Thoracic aorta (tissue), 2 donors: ENCODE measurements around the gene SCAP. TPM values are rescaled to one million over a fixed set of nuclear protein-coding genes. Genes with fewer than 3 reads are reported as not detected.
A peak's percentile ranks its signal among the peaks of the same experiment; 100 is the strongest.

Experiments used
- ATAC-seq: fragments of 150-250 bp; one replicate; pipeline ENCODE4 v1.8.0; 2017; ENCODE audit warnings: low read depth; ENCODE audit not compliant: insufficient number of reproducible peaks, low FRiP score
- DNase-seq: peaks from one replicate; pipeline ENCODE4 v3.0.0-alpha.2; 2020; ENCODE audit warnings: low spot score
- H3K27ac ChIP-seq, 2 donors: fragments of 200-600 bp; sonication (generic); 1 replicate in 1 of 2; 2 replicates in 1 of 2; pipeline ENCODE4 v1.5.1; 2016; ENCODE audit warnings: mild to moderate bottlenecking in 2 of 2, moderate library complexity in 2 of 2
- H3K27me3 ChIP-seq: fragments of 200-600 bp; sonication (generic); replicated peaks from 2 replicates; pipeline ENCODE4 v1.6.0; 2016; ENCODE audit warnings: mild to moderate bottlenecking; ENCODE audit not compliant: insufficient read depth
- H3K36me3 ChIP-seq: fragments of 200-600 bp; sonication (generic); one replicate; pipeline ENCODE4 v1.5.1; 2016
- H3K4me1 ChIP-seq, 2 donors: fragments of 200-600 bp; sonication (generic); 1 replicate in 1 of 2; 2 replicates in 1 of 2; pipeline versions ENCODE4 v1.5.1 to v1.6.0; 2016; ENCODE audit warnings: low read depth in 2 of 2, mild to moderate bottlenecking in 1 of 2; ENCODE audit not compliant: control insufficient read depth in 1 of 2
- H3K4me3 ChIP-seq: fragments of 200-600 bp; sonication (generic); 2 replicates; pipeline ENCODE4 v1.5.1; 2016; ENCODE audit warnings: mild to moderate bottlenecking
- H3K9me3 ChIP-seq: fragments of 200-600 bp; sonication (generic); 2 replicates; pipeline ENCODE4 v1.5.1; 2016
- CTCF ChIP-seq: fragments of 200-600 bp; sonication (generic); IDR thresholded peaks from one replicate; pipeline ENCODE4 v1.5.1; 2019; ENCODE audit warnings: antibody characterized with exemption
- total RNA-seq, 2 donors: library from RNA; depleted of rRNA; stranded (reverse); fragments of >200 nt; gene quantifications; one replicate each; pipeline versions ENCODE4 v1.1.0 to v1.2.3, GENCODE V29; 2016

SCAP gene
- total RNA-seq, 2 donors from 2014 or later = 80.0 to 106 TPM

GRCh38 chr3:47365213-47366153 lies 110.3 kb downstream of the SCAP start:
- Histone ChIP-seq H3K36me3 (no peaks in the 10 kb centered on the region), H3K27ac (peak overlapping the region in 1 of 2 donors; percentile 62), H3K4me3 (no peak overlapping the region), H3K4me1 (peaks cover 5 to 11% of the 10 kb centered on the region in 2 donors), H3K27me3 (no peaks in the 10 kb centered on the region), H3K9me3 (no peaks in the 10 kb centered on the region)
- TF ChIP-seq CTCF = no peak
- ATAC-seq (peak; percentile 68), DNase-seq (no peak)

Other genes with a start within 250 kb of the SCAP start
- gene KIF9, start 193.1 kb downstream of the SCAP start, total RNA-seq = 1 to 10 TPM in 1 of 2 donors, under 1 TPM in 1; 0.68 to 5.6 TPM
- 10 to 100 TPM; 18.4 to 30.9 TPM for gene KLHL18, start 193.0 kb downstream of the SCAP start, total RNA-seq
- gene PTPN23, start 94.9 kb downstream of the SCAP start, total RNA-seq = 10 to 100 TPM; 32.2 to 50.4 TPM
- 10 to 100 TPM; 16.5 to 28.7 TPM for gene ELP6, start 37.8 kb upstream of the SCAP start, total RNA-seq
- gene CSPG5, start 102.9 kb upstream of the SCAP start, total RNA-seq = under 1 TPM; 0.14 to 0.92 TPM